Activated B cell treated with CpG ODN at 0.5 μM for 24 hours (primary cell): ENCODE measurements around the gene IRF2. TPM values are rescaled to one million over a fixed set of nuclear protein-coding genes. Genes with fewer than 3 reads are reported as not detected.

Experiments
- ATAC-seq: fragments of 200-7000 bp; cut with Tn5 transposase; one replicate; pipeline ENCODE4 v1.10.0; 2021; ENCODE audit warnings: low read depth, mild to moderate bottlenecking, moderate library complexity
- CTCF ChIA-PET: fragments of 350-600 bp; sonication (Branson Sonifier 250); formaldehyde crosslinking; loops from one replicate; lab custom pipeline; 2021; ENCODE audit warnings: antibody characterized with exemption; lab: Charles Lee
- POLR2A ChIA-PET: fragments of 350-600 bp; sonication (Branson Sonifier 250); formaldehyde crosslinking; loops from one replicate; lab custom pipeline; 2021; ENCODE audit warnings: antibody characterized with exemption; lab: Charles Lee
- DNase-seq: peaks from one replicate; pipeline ENCODE4 v3.0.0; 2022
- H3K27ac Mint-ChIP-seq: one replicate; pipeline ENCODE4 v1.8.0; 2020; ENCODE audit warnings: mixed read lengths
- H3K27me3 Mint-ChIP-seq: one replicate; pipeline ENCODE4 v1.8.0; 2021; ENCODE audit warnings: mixed read lengths
- H3K36me3 Mint-ChIP-seq: one replicate; pipeline ENCODE4 v1.8.0; 2021; ENCODE audit warnings: low read depth, mixed read lengths
- H3K4me1 Mint-ChIP-seq: one replicate; pipeline ENCODE4 v1.8.0; 2021; ENCODE audit warnings: mixed read lengths
- H3K4me3 Mint-ChIP-seq: one replicate; pipeline ENCODE4 v1.8.0; 2020; ENCODE audit warnings: mild to moderate bottlenecking, mixed read lengths
- H3K9me3 Mint-ChIP-seq: one replicate; pipeline ENCODE4 v1.8.0; 2020; ENCODE audit warnings: mixed read lengths
- intact Hi-C: fragments of 100-400 bp; cut with micrococcal nuclease; formaldehyde crosslinking; loops from one replicate; pipeline ENCODE4 v1.15.1; 2024
- total RNA-seq: library from RNA; stranded (reverse); gene quantifications from 2 replicates; pipeline ENCODE4 v1.2.3, GENCODE V29; 2022
- TF ChIP-seq, protein P1 (sequence below): fragments of 200-600 bp; IDR thresholded peaks from one replicate; pipeline ENCODE4 v1.8.0; 2022; ENCODE audit warnings: antibody characterized with exemption, mild to moderate bottlenecking

The IRF2 gene
- total RNA-seq, 1 donor from 2014 or later, result 66.2 TPM

DNA sequence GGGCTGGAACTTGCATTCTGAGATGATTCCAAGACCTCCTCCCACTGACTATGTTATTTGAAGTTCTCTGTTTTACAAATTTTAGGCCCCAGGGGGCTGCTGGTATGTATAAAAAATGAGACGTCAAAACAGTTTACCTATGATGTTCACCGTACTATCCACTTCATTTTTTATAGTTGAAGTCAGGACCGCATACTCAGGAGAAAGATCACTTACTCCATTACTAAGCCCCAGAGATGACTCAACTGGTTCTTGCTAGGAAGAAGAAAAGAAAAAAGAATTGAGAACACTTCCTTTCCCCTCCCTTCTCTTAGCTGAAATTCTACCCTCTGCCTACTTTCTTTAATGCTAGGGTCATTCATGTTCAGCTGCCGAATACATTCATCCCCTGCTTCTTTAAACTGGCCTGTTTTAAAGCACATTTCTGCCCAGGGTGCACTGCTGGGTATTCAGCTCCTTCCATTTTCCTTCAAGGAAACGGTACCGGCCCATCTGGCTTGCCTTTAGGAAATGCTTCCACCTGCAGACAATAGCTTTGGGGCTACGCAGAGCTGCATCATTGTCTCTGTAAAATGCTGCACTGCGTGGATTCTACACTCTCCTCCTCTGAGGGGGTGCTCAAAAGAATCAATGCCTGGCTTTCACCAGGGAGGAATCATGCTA lies 66.2 kb downstream of the IRF2 start:
- Mint-ChIP-seq H3K36me3 (peaks cover 85% of the 10 kb centered on the region), H3K4me1 (peaks cover 65% of the 10 kb centered on the region), H3K27me3 (no peaks in the 10 kb centered on the region), H3K9me3 (no peaks in the 10 kb centered on the region), H3K27ac (peak overlapping the region; percentile 41), H3K4me3 (no peak overlapping the region)
- no peak for DNase-seq
- ChIA-PET CTCF (interaction anchor here (1.3 kb wide), 1 partner anchor 144 kb away, joined by 3 read pairs; no protein-coding TSS in a partner anchor), POLR2A (interaction anchor here (1.0 to 2.8 kb wide), 3 partner anchors 9 to 95 kb away, joined by 3 to 15 read pairs (median 4); no protein-coding TSS in a partner anchor)
- intact Hi-C loops, result no loop called here
- no peak for ATAC-seq
- TF ChIP-seq, protein P1, sequence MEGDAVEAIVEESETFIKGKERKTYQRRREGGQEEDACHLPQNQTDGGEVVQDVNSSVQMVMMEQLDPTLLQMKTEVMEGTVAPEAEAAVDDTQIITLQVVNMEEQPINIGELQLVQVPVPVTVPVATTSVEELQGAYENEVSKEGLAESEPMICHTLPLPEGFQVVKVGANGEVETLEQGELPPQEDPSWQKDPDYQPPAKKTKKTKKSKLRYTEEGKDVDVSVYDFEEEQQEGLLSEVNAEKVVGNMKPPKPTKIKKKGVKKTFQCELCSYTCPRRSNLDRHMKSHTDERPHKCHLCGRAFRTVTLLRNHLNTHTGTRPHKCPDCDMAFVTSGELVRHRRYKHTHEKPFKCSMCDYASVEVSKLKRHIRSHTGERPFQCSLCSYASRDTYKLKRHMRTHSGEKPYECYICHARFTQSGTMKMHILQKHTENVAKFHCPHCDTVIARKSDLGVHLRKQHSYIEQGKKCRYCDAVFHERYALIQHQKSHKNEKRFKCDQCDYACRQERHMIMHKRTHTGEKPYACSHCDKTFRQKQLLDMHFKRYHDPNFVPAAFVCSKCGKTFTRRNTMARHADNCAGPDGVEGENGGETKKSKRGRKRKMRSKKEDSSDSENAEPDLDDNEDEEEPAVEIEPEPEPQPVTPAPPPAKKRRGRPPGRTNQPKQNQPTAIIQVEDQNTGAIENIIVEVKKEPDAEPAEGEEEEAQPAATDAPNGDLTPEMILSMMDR, result no peak

GRCh38 chr4:184406958-184407391 lies 67.4 kb downstream of the IRF2 start:
- peaks cover 70% of the 10 kb centered on the region for H3K4me1 Mint-ChIP-seq
- ATAC-seq (no peak), DNase-seq (no peak)
- peak overlapping the region; percentile 2 for H3K4me3 Mint-ChIP-seq
- H3K27me3 Mint-ChIP-seq, result no peaks in the 10 kb centered on the region
- TF ChIP-seq, protein P1, result no peak
- ChIA-PET CTCF (no interaction called here), POLR2A (interaction anchor here (0.7 kb wide), 1 partner anchor 31 kb away, joined by 3 read pairs; no protein-coding TSS in a partner anchor)
- peaks cover 85% of the 10 kb centered on the region for H3K36me3 Mint-ChIP-seq
- H3K27ac Mint-ChIP-seq, result peak overlapping the region; percentile 60
- intact Hi-C loops, result loop anchor here (1.0 kb wide), 1 partner anchor 11 kb away; no protein-coding TSS in a partner anchor
- no peaks in the 10 kb centered on the region for H3K9me3 Mint-ChIP-seq

DNA sequence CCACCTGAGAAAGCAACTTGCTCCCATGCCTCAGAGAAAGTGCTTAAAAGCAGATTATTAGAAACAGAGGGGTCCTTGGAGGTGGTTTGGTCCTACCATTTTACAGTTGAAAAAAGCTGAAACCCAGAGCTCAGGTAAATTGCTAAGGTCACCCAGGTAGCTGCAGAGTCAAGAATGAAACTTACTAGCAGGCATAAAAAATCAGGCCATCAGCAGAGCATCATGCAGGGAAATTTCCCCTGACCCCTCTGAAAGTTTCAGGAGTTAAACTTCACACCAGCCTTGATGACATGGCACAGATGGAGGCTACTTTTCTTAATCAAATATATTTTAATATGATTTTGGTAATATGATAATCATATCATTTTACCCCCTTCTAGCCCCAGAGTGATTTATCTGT lies 70.3 kb downstream of the IRF2 start:
- no peak for DNase-seq
- ATAC-seq, result no peak
- TF ChIP-seq, protein P1, result no peak
- ChIA-PET CTCF (no interaction called here), POLR2A (interaction anchor here (0.6 kb wide), 1 partner anchor 13 kb away, joined by 3 read pairs; no protein-coding TSS in a partner anchor)
- Mint-ChIP-seq H3K4me1 (peaks cover 56% of the 10 kb centered on the region), H3K4me3 (no peak overlapping the region), H3K27ac (peak overlapping the region; percentile 74), H3K27me3 (no peaks in the 10 kb centered on the region), H3K36me3 (peaks cover 94% of the 10 kb centered on the region), H3K9me3 (no peaks in the 10 kb centered on the region)
- intact Hi-C loops, result no loop called here

DNA sequence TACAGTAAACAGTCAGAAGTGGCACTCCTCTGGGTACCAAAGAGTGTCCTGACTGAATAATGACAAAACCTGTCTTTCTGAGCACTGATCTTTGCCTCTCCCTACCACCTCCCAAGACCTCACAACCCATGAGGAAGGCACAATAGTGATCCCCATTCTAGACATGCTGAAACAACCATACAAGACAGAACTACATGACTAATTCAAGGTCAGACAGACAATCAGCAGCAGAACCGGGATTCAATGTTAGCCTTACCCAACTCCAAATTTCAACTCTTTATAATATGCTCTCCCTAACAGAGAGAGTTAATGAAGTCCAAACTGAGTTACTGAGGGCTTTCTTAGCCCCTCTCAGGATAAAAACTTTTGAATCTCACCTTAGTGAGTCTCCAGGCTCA lies 71.0 kb downstream of the IRF2 start:
- no peak for DNase-seq
- H3K4me1 Mint-ChIP-seq, result peaks cover 49% of the 10 kb centered on the region
- H3K9me3 Mint-ChIP-seq, result no peaks in the 10 kb centered on the region
- intact Hi-C loops, result no loop called here
- H3K4me3 Mint-ChIP-seq, result peak overlapping the region; percentile 41
- peak; percentile 29 for ATAC-seq
- ChIA-PET CTCF (no interaction called here), POLR2A (interaction anchor here (0.6 to 1.0 kb wide), 4 partner anchors 44 to 134 kb away, joined by 3 to 10 read pairs (median 5); no protein-coding TSS in a partner anchor)
- peaks cover 94% of the 10 kb centered on the region for H3K36me3 Mint-ChIP-seq
- peak overlapping the region; percentile 74 for H3K27ac Mint-ChIP-seq
- TF ChIP-seq, protein P1, result no peak
- no peaks in the 10 kb centered on the region for H3K27me3 Mint-ChIP-seq

DNA sequence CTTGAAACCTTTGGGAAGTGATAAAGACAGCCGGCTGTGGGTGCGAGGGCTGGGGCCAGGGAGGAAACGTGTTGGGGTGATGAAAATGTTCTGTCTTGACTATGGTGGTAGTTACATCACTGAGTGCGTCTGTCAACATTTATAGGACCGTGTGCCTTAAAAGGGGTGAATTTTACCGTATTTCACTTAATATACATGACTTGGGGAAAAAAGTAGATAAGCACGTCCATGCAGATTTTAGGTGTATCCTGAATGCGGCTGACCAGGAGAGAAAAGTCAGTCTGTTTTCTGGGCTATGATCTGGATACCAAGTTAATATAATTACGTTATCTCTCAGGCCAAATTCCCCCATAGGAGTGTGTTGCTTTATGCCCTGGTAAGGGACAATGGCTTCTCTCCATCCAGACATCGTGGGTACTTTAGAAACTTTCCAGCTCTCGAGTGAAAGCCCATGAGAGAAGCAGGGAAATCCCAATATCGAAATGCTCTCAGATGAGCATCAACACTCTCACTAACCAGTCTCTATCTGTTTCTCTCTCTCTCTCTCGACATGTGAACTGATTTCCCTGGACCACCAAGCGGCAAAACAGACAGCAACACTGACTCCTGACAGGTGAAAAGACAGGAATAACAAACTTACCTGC lies 71.5 kb downstream of the IRF2 start:
- peaks cover 94% of the 10 kb centered on the region for H3K36me3 Mint-ChIP-seq
- ChIA-PET POLR2A (interaction anchor here (0.6 to 1.0 kb wide), 4 partner anchors 44 to 134 kb away, joined by 3 to 10 read pairs (median 5); no protein-coding TSS in a partner anchor), CTCF (no interaction called here)
- H3K4me3 Mint-ChIP-seq, result peak overlapping the region; percentile 41
- DNase-seq (no peak), ATAC-seq (peak; percentile 74)
- intact Hi-C loops, result no loop called here
- no peaks in the 10 kb centered on the region for H3K9me3 Mint-ChIP-seq
- H3K27ac Mint-ChIP-seq, result peak overlapping the region; percentile 74
- no peaks in the 10 kb centered on the region for H3K27me3 Mint-ChIP-seq
- TF ChIP-seq, protein P1, result no peak
- H3K4me1 Mint-ChIP-seq, result peaks cover 46% of the 10 kb centered on the region
